Nephron (organoid): ENCODE results near the gene PAFAH1B2.

ENCODE experiments used
- H3K27ac Mint-ChIP-seq, 3 experiments: 2 replicates each; pipeline ENCODE4 v1.8.0; 2020; ENCODE audit warnings: mixed read lengths in 3 of 3, mild to moderate bottlenecking in 2 of 3, moderate library complexity in 1 of 3
- H3K27me3 Mint-ChIP-seq: 2 replicates; pipeline ENCODE4 v1.8.0; 2021; ENCODE audit warnings: low read depth, mild to moderate bottlenecking, moderate library complexity, mixed read lengths
- H3K36me3 Mint-ChIP-seq: 2 replicates; pipeline ENCODE4 v1.8.0; 2020; ENCODE audit warnings: low read depth, mixed read lengths
- H3K4me1 Mint-ChIP-seq: 2 replicates; pipeline ENCODE4 v1.8.0; 2020; ENCODE audit warnings: mixed read lengths
- H3K4me3 Mint-ChIP-seq, 3 experiments: 2 replicates each; pipeline ENCODE4 v1.8.0; 2020; ENCODE audit warnings: mild to moderate bottlenecking in 3 of 3, mixed read lengths in 3 of 3, moderate library complexity in 2 of 3
- H3K9me3 Mint-ChIP-seq: 2 replicates; pipeline ENCODE4 v1.8.0; 2020; ENCODE audit warnings: mixed read lengths
- CTCF ChIP-seq, 3 experiments: fragments of 200-600 bp; sonication (generic); IDR thresholded peaks; one replicate each; pipeline ENCODE4 v1.5.0; 2021; ENCODE audit warnings: antibody characterized with exemption in 3 of 3; ENCODE audit not compliant: unreplicated experiment in 3 of 3

Gene PAFAH1B2

GRCh38 chr11:117219455-117219854 is 75.4 kb downstream of the PAFAH1B2 start:
- Mint-ChIP-seq H3K4me1 (peaks cover 66% of the 10 kb centered on the region), H3K27ac (peak overlapping the region; percentile 88 to 94 (median 93)), H3K36me3 (peaks cover 35% of the 10 kb centered on the region), H3K4me3 (peak overlapping the region in 1 of 3 experiments; percentile 55), H3K27me3 (peaks cover 4% of the 10 kb centered on the region), H3K9me3 (no peaks in the 10 kb centered on the region)
- no peak for TF ChIP-seq CTCF (IDR thresholded peaks at IDR 0.05; ENCODE audit: unreplicated experiment in 3 of 3)

- Mint-ChIP-seq H3K27me3 (peaks cover 4% of the 10 kb centered on the region), H3K4me3 (no peak overlapping the region), H3K36me3 (peaks cover 30% of the 10 kb centered on the region), H3K27ac (peak overlapping the region in 2 of 3 experiments; percentile 93 to 94), H3K9me3 (no peaks in the 10 kb centered on the region), H3K4me1 (peaks cover 71% of the 10 kb centered on the region)
- TF ChIP-seq CTCF (IDR thresholded peaks at IDR 0.05; ENCODE audit: unreplicated experiment in 3 of 3), result no peak
These were observed 75.9 kb downstream of the PAFAH1B2 start for GRCh38 chr11:117219995-117220394.

DNA sequence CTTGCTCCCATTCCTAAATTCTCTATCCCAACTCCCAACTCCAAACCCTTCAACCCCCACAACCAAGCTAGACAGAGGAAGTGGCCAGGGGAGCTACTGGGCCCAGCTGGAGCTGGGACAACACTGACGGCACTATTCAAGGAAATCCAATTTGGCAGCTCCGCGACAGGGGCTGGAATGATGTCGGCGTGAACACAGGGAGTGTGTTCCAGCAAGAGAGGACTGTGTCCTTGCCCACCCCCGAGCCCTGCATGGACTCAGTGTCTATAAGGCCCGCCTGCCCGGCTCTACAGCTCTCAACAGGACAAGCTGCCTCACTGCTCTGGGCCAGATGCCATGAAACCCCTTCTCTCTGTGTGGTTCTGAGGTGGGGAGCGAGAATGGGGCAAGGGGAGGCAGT is 76.5 kb downstream of the PAFAH1B2 start:
- H3K27ac Mint-ChIP-seq, result peak overlapping the region; percentile 73 to 94 (median 93)
- H3K36me3 Mint-ChIP-seq, result peaks cover 30% of the 10 kb centered on the region
- H3K9me3 Mint-ChIP-seq, result no peaks in the 10 kb centered on the region
- H3K4me1 Mint-ChIP-seq, result peaks cover 76% of the 10 kb centered on the region
- TF ChIP-seq CTCF (IDR thresholded peaks at IDR 0.05; ENCODE audit: unreplicated experiment in 3 of 3), result no peak
- peak overlapping the region in 1 of 3 experiments; percentile 16 for H3K4me3 Mint-ChIP-seq
- peaks cover 4% of the 10 kb centered on the region for H3K27me3 Mint-ChIP-seq

DNA sequence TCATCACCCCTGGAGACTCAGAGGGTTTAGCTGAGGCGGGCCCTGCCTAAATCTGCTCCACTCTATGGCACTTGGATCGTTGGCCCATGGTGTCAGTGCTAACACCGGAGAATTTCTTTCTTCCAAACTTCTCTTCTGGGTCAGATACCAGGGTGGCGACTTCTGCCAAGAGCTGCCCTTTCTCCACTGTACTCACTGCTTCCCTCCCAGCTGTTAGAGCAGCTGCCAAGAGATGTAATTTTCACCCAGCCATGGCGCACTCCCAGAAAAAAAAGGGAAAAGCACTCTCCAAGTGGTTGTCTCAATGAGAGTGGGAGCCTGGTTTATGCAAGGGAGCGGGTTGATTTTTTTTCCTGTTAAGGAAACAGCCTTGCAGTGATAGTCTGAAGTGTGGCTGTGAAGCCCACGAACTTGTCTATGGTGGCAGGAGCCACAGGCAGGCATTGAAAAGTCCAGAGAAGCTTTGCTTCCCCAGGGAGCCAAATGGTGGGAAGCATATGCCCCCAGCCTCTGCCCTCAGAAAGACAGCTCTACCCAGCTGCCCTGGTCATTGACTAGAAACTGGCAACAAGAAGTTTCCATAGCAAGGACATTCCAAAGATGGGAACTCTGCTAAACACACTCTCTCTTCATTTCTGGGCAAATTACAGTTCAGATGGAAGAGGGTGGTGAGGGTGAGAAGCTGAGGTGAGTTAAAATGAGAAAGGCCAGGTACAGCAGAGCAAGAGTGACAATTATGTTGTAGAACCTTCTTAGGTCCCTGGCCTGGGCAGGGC is 77.1 kb downstream of the PAFAH1B2 start:
- Mint-ChIP-seq H3K36me3 (peaks cover 30% of the 10 kb centered on the region), H3K4me3 (peak overlapping the region in 1 of 3 experiments; percentile 41), H3K9me3 (no peaks in the 10 kb centered on the region), H3K27ac (peak overlapping the region; percentile 73 to 94 (median 93)), H3K4me1 (peaks cover 76% of the 10 kb centered on the region), H3K27me3 (no peaks in the 10 kb centered on the region)
- no peak for TF ChIP-seq CTCF (IDR thresholded peaks at IDR 0.05; ENCODE audit: unreplicated experiment in 3 of 3)

- H3K27ac Mint-ChIP-seq, result peak overlapping the region; percentile 73 to 94 (median 93)
- H3K9me3 Mint-ChIP-seq, result no peaks in the 10 kb centered on the region
- H3K36me3 Mint-ChIP-seq, result peaks cover 33% of the 10 kb centered on the region
- no peaks in the 10 kb centered on the region for H3K27me3 Mint-ChIP-seq
- peak overlapping the region in 2 of 3 experiments; percentile 1 to 18 for H3K4me3 Mint-ChIP-seq
- H3K4me1 Mint-ChIP-seq, result peaks cover 79% of the 10 kb centered on the region
- peak in 1 of 3 experiments; percentile 11 for TF ChIP-seq CTCF (IDR thresholded peaks at IDR 0.05; ENCODE audit: unreplicated experiment in 3 of 3)
These were observed 77.9 kb downstream of the PAFAH1B2 start for GRCh38 chr11:117221775-117222517.
